ENCODE data around the gene ILDR1.

ILDR1 gene

DNA sequence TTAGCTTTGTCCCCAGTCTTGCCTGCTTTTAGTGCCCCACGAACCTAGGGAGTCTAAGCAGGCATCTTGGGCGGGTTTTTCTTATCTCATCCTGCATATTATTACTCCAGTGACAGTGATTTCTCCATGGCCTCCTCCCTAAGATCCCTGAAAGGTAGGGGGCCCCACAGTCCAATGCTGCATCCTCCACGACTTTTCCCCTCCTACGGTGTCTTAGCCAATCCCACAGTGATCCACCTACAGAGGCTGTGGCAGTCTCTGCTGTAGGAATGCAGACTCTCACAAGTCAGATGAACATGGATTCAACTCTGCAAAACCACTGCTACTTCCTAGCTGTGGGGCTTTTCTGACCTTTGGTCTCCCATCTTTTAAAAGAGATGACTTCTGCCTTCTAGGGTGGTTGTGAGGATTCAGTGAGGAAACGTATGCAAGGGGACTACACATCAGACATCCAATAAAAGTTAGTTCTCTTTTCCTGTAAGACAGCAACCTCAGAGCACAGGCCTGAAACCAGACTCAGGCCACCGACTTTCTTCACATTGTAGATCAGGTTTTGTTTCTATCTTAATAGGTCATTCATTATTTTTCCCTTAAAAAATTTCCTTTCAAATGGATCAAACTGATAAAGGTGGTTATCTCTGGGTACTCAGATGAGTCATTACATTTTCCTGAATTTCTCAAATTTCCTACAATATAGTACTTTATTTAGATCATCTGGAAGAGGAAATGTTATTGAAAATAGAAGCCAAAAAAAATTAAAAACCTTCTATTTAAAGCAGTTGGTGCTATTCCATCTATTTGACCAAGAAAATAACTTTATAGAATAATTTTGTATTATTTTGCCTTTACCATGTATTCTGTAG is 23.2 kb downstream of the ILDR1 start:
- no peaks in the 10 kb centered on the region for H3K27me3 ChIP-seq (replicated peaks)
- in situ Hi-C loops (cut with HindIII; ENCODE audit: low pct_ligation_motif_present, low sequenced_read_pairs), result no loop called here
- DNase-seq, result no peak
- TF ChIP-seq CTCF (IDR thresholded peaks at IDR 0.05; ENCODE audit: low read depth, low read length, missing control alignments), result no peak
- no peak overlapping the region for H3K4me3 ChIP-seq (ENCODE audit: low read depth, low read length)
- no peak overlapping the region for H3K27ac ChIP-seq
- no peaks in the 10 kb centered on the region for H3K36me3 ChIP-seq (replicated peaks)

DNA sequence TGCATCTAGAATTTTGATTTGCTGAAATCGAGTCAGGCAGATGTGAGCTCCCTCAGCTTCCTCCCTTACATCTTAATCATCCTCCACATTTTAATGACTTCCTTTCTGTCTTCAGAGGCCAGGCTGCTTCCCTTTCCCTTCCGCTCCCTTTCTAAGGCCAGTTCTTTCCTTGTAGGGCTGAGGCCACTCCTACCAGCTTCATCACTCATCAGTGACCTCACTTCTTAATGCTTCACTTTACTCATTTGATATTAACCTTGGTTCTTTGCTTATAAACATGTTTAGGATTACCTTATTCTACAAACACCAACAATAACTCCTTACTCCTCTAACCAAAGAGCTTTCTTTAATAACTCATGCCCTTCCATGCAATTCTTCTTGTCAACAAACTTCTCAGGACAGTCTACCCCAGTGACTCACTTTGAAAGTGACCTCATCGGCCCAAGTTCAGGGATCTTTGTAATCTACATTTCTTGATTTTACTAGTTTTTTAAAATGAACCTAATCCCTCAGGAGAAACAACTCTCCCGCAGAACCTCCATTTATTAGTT is 23.9 kb downstream of the ILDR1 start:
- Histone ChIP-seq H3K36me3 (replicated peaks) (no peaks in the 10 kb centered on the region), H3K27ac (no peak overlapping the region), H3K27me3 (replicated peaks) (no peaks in the 10 kb centered on the region), H3K4me3 (ENCODE audit: low read depth, low read length) (no peak overlapping the region)
- in situ Hi-C loops (cut with HindIII; ENCODE audit: low pct_ligation_motif_present, low sequenced_read_pairs), result no loop called here
- TF ChIP-seq CTCF (IDR thresholded peaks at IDR 0.05; ENCODE audit: low read depth, low read length, missing control alignments), result no peak
- DNase-seq, result peak; percentile 40

GRCh38 chr3:121997372-121997771 is 24.7 kb downstream of the ILDR1 start:
- DNase-seq, result no peak
- H3K4me3 ChIP-seq (ENCODE audit: low read depth, low read length), result no peak overlapping the region
- no peak overlapping the region for H3K27ac ChIP-seq
- no peak for TF ChIP-seq CTCF (IDR thresholded peaks at IDR 0.05; ENCODE audit: low read depth, low read length, missing control alignments)
- no peaks in the 10 kb centered on the region for H3K36me3 ChIP-seq (replicated peaks)
- in situ Hi-C loops (cut with HindIII; ENCODE audit: low pct_ligation_motif_present, low sequenced_read_pairs), result no loop called here
- no peaks in the 10 kb centered on the region for H3K27me3 ChIP-seq (replicated peaks)

DNA sequence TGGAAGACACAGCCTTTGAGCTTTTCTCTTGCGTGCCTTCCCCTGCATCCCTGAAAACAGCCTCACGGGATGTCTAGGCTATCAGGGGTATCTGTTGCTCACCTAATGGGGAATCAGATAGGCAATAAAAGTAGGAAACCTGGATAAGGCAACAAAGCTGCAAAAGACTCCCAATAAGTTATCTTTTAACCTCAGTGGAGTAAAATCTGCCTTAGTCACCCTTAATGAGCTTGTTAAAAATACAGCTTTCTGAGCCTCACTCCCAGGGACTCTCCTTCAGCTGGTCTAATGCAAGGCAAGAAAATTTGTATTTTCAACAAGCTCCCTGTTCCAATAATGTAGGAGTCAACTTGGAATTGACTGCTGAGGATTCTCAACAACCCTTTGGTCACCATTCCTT is 25.6 kb downstream of the ILDR1 start:
- no peak for TF ChIP-seq CTCF (IDR thresholded peaks at IDR 0.05; ENCODE audit: low read depth, low read length, missing control alignments)
- H3K4me3 ChIP-seq (ENCODE audit: low read depth, low read length), result no peak overlapping the region
- DNase-seq, result no peak
- in situ Hi-C loops (cut with HindIII; ENCODE audit: low pct_ligation_motif_present, low sequenced_read_pairs), result no loop called here
- no peaks in the 10 kb centered on the region for H3K27me3 ChIP-seq (replicated peaks)
- H3K36me3 ChIP-seq (replicated peaks), result no peaks in the 10 kb centered on the region
- no peak overlapping the region for H3K27ac ChIP-seq

- peak overlapping the region; percentile 56 for H3K27ac ChIP-seq
- peak; percentile 77 for DNase-seq
- H3K27me3 ChIP-seq (replicated peaks), result no peaks in the 10 kb centered on the region
- peak; percentile 60 for TF ChIP-seq CTCF (IDR thresholded peaks at IDR 0.05; ENCODE audit: low read depth, low read length, missing control alignments)
- H3K36me3 ChIP-seq (replicated peaks), result no peaks in the 10 kb centered on the region
- in situ Hi-C loops (cut with HindIII; ENCODE audit: low pct_ligation_motif_present, low sequenced_read_pairs), result no loop called here
- no peak overlapping the region for H3K4me3 ChIP-seq (ENCODE audit: low read depth, low read length)
Measured at GRCh38 chr3:121995161-121996137, 26.6 kb downstream of the ILDR1 start.
